Body of pancreas (tissue), 4 donors: ENCODE measurements around the gene NEK11. TPM values are rescaled to one million over a fixed set of nuclear protein-coding genes. Genes with fewer than 3 reads are reported as not detected.

Experiments used
- ATAC-seq: fragments of 150-250 bp; one replicate; pipeline ENCODE4 v1.9.1; 2016
- DNase-seq, 4 donors: peaks; one replicate each; pipeline ENCODE4 v3.0.0-alpha.2; 2019
- H3K27ac ChIP-seq, 4 donors: fragments of 200-600 bp; sonication (generic); 1 replicate in 3 of 4; 2 replicates in 1 of 4; pipeline versions ENCODE4 v1.5.1 to v1.6.1; 2016 to 2019; ENCODE audit warnings: mild to moderate bottlenecking in 1 of 4, mixed read lengths in 1 of 4, moderate library complexity in 1 of 4
- H3K27me3 ChIP-seq, 2 donors: fragments of 200-600 bp; sonication (generic); one replicate each; pipeline ENCODE4 v1.6.0; 2016; ENCODE audit warnings: mild to moderate bottlenecking in 1 of 2
- H3K36me3 ChIP-seq, 2 donors: fragments of 200-600 bp; sonication (generic); replicated peaks in 1 of 2; 2 replicates each; pipeline ENCODE4 v1.5.1; 2016; ENCODE audit warnings: low read depth in 2 of 2; ENCODE audit not compliant: insufficient read depth in 1 of 2
- H3K4me1 ChIP-seq: fragments of 200-600 bp; sonication (generic); one replicate; pipeline ENCODE4 v1.6.0; 2016
- H3K4me3 ChIP-seq, 2 donors: fragments of 200-600 bp; sonication (generic); 1 replicate in 1 of 2; 2 replicates in 1 of 2; pipeline ENCODE4 v1.5.1; 2016 to 2019
- H3K9me3 ChIP-seq, 3 donors: fragments of 200-600 bp; sonication (generic); 1 replicate in 2 of 3; 2 replicates in 1 of 3; pipeline ENCODE4 v1.5.1; 2016
- CTCF ChIP-seq, 7 experiments: fragments of 450-650 bp in 4 of 7; fragments of 200-600 bp in 3 of 7; sonication (generic) in 3 of 7; IDR thresholded peaks; one replicate each; pipeline ENCODE4 v1.5.1; 2016 to 2019; ENCODE audit warnings: antibody characterized with exemption in 7 of 7
- POLR2A ChIP-seq, 3 donors: fragments of 450-650 bp; IDR thresholded peaks; one replicate each; pipeline ENCODE4 v1.6.1; 2016; ENCODE audit warnings: antibody characterized with exemption in 3 of 3, mild to moderate bottlenecking in 2 of 3
- whole genome bisulfite sequencing, 2 donors: methylation state at CpG; one replicate each; pipeline ENCODE4 v1.1.5; 2017; 5-methylcytosine and 5-hydroxymethylcytosine counted together
- intact Hi-C: fragments of 100-400 bp; cut with DNase I; formaldehyde crosslinking; loops from one replicate; pipeline ENCODE4 v1.15.1; 2023
- total RNA-seq, 2 donors: library from RNA; depleted of rRNA; stranded (reverse); fragments of >200 nt; gene quantifications; one replicate each; pipeline ENCODE4 v1.1.0, GENCODE V29; 2016

Gene NEK11
- total RNA-seq, 2 donors from 2014 or later, result 3.4 to 10.2 TPM

- TF ChIP-seq POLR2A (IDR thresholded peaks at IDR 0.05), result no peak
- no peak for TF ChIP-seq CTCF (IDR thresholded peaks at IDR 0.05)
- no peaks in the 10 kb centered on the region for H3K36me3 ChIP-seq
- no peaks in the 10 kb centered on the region for H3K4me1 ChIP-seq
- no peak overlapping the region for H3K4me3 ChIP-seq
- DNase-seq (no peak), ATAC-seq (no peak)
- H3K9me3 ChIP-seq, result no peaks in the 10 kb centered on the region
- intact Hi-C loops, result no loop called here
- no peaks in the 10 kb centered on the region for H3K27me3 ChIP-seq
- WGBS, 2 donors, result 79 to 82% methylated on average over 6 of the region's 6 CpGs
- no peak overlapping the region for H3K27ac ChIP-seq
Observed at GRCh38 chr3:131178710-131179375, 152.2 kb downstream of the NEK11 start.

GRCh38 chr3:131192701-131193100, 166.0 kb downstream of the NEK11 start:
- intact Hi-C loops, result no loop called here
- no peak for ATAC-seq
- Histone ChIP-seq H3K9me3 (no peaks in the 10 kb centered on the region), H3K4me1 (no peaks in the 10 kb centered on the region), H3K27ac (no peak overlapping the region), H3K36me3 (no peaks in the 10 kb centered on the region), H3K4me3 (no peak overlapping the region), H3K27me3 (no peaks in the 10 kb centered on the region)
- TF ChIP-seq POLR2A (IDR thresholded peaks at IDR 0.05) (no peak), CTCF (IDR thresholded peaks at IDR 0.05) (no peak)
- no peak for DNase-seq
- 69 to 79% methylated on average over 4 of the region's 4 CpGs for WGBS, 2 donors

GRCh38 chr3:131193641-131194238, 167.1 kb downstream of the NEK11 start:
- Histone ChIP-seq H3K9me3 (no peaks in the 10 kb centered on the region), H3K36me3 (no peaks in the 10 kb centered on the region), H3K27me3 (no peaks in the 10 kb centered on the region), H3K4me1 (no peaks in the 10 kb centered on the region), H3K27ac (no peak overlapping the region), H3K4me3 (no peak overlapping the region)
- intact Hi-C loops, result no loop called here
- DNase-seq (no peak), ATAC-seq (no peak)
- WGBS, 2 donors, result 23 to 25% methylated on average over 1 of the region's 1 CpG
- peak in 2 of 7 experiments; percentile 6 to 20 for TF ChIP-seq CTCF (IDR thresholded peaks at IDR 0.05)
- TF ChIP-seq POLR2A (IDR thresholded peaks at IDR 0.05), result no peak

- Histone ChIP-seq H3K27me3 (no peaks in the 10 kb centered on the region), H3K9me3 (no peaks in the 10 kb centered on the region), H3K27ac (no peak overlapping the region), H3K4me1 (no peaks in the 10 kb centered on the region), H3K36me3 (no peaks in the 10 kb centered on the region), H3K4me3 (no peak overlapping the region)
- ATAC-seq (no peak), DNase-seq (no peak)
- TF ChIP-seq POLR2A (IDR thresholded peaks at IDR 0.05) (no peak), CTCF (IDR thresholded peaks at IDR 0.05) (no peak)
- intact Hi-C loops, result no loop called here
- 92 to 93% methylated on average over 4 of the region's 4 CpGs for WGBS, 2 donors
Observed at GRCh38 chr3:131194816-131195215, 168.1 kb downstream of the NEK11 start.
